ENCODE data around the gene CDH2. TPM values are rescaled to one million over a fixed set of nuclear protein-coding genes. Genes with fewer than 3 reads are reported as not detected.

The CDH2 gene
- polyA plus RNA-seq, 1 donor from 2014 or later, result 199 TPM

- H2AFZ ChIP-seq (ENCODE audit: low read depth, low read length), result no peak overlapping the region
- no peak for TF ChIP-seq MXI1 (conservative IDR thresholded peaks at IDR 0.05; ENCODE audit: poor library complexity, severe bottlenecking)
- TF ChIP-seq CTCF (IDR thresholded peaks at IDR 0.05; ENCODE audit: poor library complexity, severe bottlenecking), result no peak
- no peak for TF ChIP-seq POLR2AphosphoS5 (IDR thresholded peaks at IDR 0.05)
- TF ChIP-seq SMC3 (conservative IDR thresholded peaks at IDR 0.05; ENCODE audit: poor library complexity), result no peak
These were observed 31.9 kb upstream of the CDH2 start for GRCh38 chr18:28208712-28209265.

GRCh38 chr18:28208268-28208667, 31.3 kb upstream of the CDH2 start:
- Histone ChIP-seq H3K27me3 (ENCODE audit: insufficient read depth, low read depth, low read length) (no peaks in the 10 kb centered on the region), H3K9me2 (ENCODE audit: insufficient read depth, low read length) (no peaks in the 10 kb centered on the region), H3K36me3 (ENCODE audit: insufficient read depth, low read length) (no peaks in the 10 kb centered on the region), H3K27ac (ENCODE audit: low read length) (no peak overlapping the region), H2AFZ (ENCODE audit: low read depth, low read length) (no peak overlapping the region), H3K4me2 (ENCODE audit: low read length) (no peak overlapping the region), H3F3A (ENCODE audit: insufficient read depth, low read length, poor library complexity, severe bottlenecking) (no peaks in the 10 kb centered on the region), H3K79me2 (replicated peaks; ENCODE audit: insufficient read depth, low read length) (no peaks in the 10 kb centered on the region), H3K9me3 (ENCODE audit: low read length) (no peaks in the 10 kb centered on the region), H3K4me3 (ENCODE audit: low read length) (no peak overlapping the region), H4K20me1 (ENCODE audit: insufficient read depth) (no peaks in the 10 kb centered on the region), H3K9ac (ENCODE audit: low read length) (no peak overlapping the region)
- TF ChIP-seq MXI1 (conservative IDR thresholded peaks at IDR 0.05; ENCODE audit: poor library complexity, severe bottlenecking) (no peak), EP300 (conservative IDR thresholded peaks at IDR 0.05; ENCODE audit: poor library complexity, severe bottlenecking) (no peak), TAF1 (IDR thresholded peaks at IDR 0.05; ENCODE audit: low read depth) (no peak), RAD21 (conservative IDR thresholded peaks at IDR 0.05) (no peak), SMC3 (conservative IDR thresholded peaks at IDR 0.05; ENCODE audit: poor library complexity) (no peak), CTCF (IDR thresholded peaks at IDR 0.05; ENCODE audit: poor library complexity, severe bottlenecking) (no peak), POLR2AphosphoS5 (IDR thresholded peaks at IDR 0.05) (no peak), EZH2 (IDR thresholded peaks at IDR 0.05; ENCODE audit: borderline replicate concordance, insufficient read depth, low read length, poor library complexity, severe bottlenecking) (no peak), REST (IDR thresholded peaks at IDR 0.05; ENCODE audit: borderline replicate concordance) (no peak)

More at GRCh38 chr18:28208712-28209265, 31.9 kb upstream of the CDH2 start:
- Histone ChIP-seq H3K79me2 (replicated peaks; ENCODE audit: insufficient read depth, low read length) (no peaks in the 10 kb centered on the region), H3K36me3 (ENCODE audit: insufficient read depth, low read length) (no peaks in the 10 kb centered on the region), H3K9me3 (ENCODE audit: low read length) (no peaks in the 10 kb centered on the region), H3F3A (ENCODE audit: insufficient read depth, low read length, poor library complexity, severe bottlenecking) (no peaks in the 10 kb centered on the region), H3K4me2 (ENCODE audit: low read length) (no peak overlapping the region), H3K9ac (ENCODE audit: low read length) (no peak overlapping the region), H4K20me1 (ENCODE audit: insufficient read depth) (no peaks in the 10 kb centered on the region), H3K27me3 (ENCODE audit: insufficient read depth, low read depth, low read length) (no peaks in the 10 kb centered on the region), H3K9me2 (ENCODE audit: insufficient read depth, low read length) (no peaks in the 10 kb centered on the region), H3K4me3 (ENCODE audit: low read length) (no peak overlapping the region), H3K27ac (ENCODE audit: low read length) (no peak overlapping the region)
